ENCODE results near the gene EXPH5.

Gene EXPH5

GRCh38 chr11:108530426-108530825, 63.1 kb downstream of the EXPH5 start:
- TF ChIP-seq RARB (CRISPR knock-in tag; IDR thresholded peaks at IDR 0.05) = no peak
- no peak for TF ChIP-seq TOX (CRISPR knock-in tag; IDR thresholded peaks at IDR 0.05; ENCODE audit: borderline replicate concordance)
- TF ChIP-seq ZFP3 (CRISPR knock-in tag; IDR thresholded peaks at IDR 0.05) = no peak
- no peak for TF ChIP-seq ZNF70 (CRISPR knock-in tag; IDR thresholded peaks at IDR 0.05)
- no peak for TF ChIP-seq TCF4 (CRISPR knock-in tag; IDR thresholded peaks at IDR 0.05; ENCODE audit: borderline replicate concordance)
- TF ChIP-seq ZNF8 (CRISPR knock-in tag; IDR thresholded peaks at IDR 0.05) = no peak
- no peak for TF ChIP-seq PPARA (CRISPR knock-in tag; IDR thresholded peaks at IDR 0.05; ENCODE audit: borderline replicate concordance)
- no peak for TF ChIP-seq CSRNP3 (CRISPR knock-in tag; IDR thresholded peaks at IDR 0.05)
- no peak for TF ChIP-seq ESRRG (CRISPR knock-in tag; IDR thresholded peaks at IDR 0.05)
- TF ChIP-seq ZNF565 (CRISPR knock-in tag; conservative IDR thresholded peaks at IDR 0.05; ENCODE audit: low read depth) = no peak
- TF ChIP-seq BACH2 (CRISPR knock-in tag; IDR thresholded peaks at IDR 0.05; ENCODE audit: borderline replicate concordance) = no peak
- TF ChIP-seq, protein P1, sequence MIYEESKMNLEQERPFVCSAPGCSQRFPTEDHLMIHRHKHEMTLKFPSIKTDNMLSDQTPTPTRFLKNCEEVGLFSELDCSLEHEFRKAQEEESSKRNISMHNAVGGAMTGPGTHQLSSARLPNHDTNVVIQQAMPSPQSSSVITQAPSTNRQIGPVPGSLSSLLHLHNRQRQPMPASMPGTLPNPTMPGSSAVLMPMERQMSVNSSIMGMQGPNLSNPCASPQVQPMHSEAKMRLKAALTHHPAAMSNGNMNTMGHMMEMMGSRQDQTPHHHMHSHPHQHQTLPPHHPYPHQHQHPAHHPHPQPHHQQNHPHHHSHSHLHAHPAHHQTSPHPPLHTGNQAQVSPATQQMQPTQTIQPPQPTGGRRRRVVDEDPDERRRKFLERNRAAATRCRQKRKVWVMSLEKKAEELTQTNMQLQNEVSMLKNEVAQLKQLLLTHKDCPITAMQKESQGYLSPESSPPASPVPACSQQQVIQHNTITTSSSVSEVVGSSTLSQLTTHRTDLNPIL (CRISPR knock-in tag; IDR thresholded peaks at IDR 0.05; ENCODE audit: low read depth) = no peak
- TF ChIP-seq CSDC2 (CRISPR knock-in tag; IDR thresholded peaks at IDR 0.05) = no peak
- TF ChIP-seq, protein P2, sequence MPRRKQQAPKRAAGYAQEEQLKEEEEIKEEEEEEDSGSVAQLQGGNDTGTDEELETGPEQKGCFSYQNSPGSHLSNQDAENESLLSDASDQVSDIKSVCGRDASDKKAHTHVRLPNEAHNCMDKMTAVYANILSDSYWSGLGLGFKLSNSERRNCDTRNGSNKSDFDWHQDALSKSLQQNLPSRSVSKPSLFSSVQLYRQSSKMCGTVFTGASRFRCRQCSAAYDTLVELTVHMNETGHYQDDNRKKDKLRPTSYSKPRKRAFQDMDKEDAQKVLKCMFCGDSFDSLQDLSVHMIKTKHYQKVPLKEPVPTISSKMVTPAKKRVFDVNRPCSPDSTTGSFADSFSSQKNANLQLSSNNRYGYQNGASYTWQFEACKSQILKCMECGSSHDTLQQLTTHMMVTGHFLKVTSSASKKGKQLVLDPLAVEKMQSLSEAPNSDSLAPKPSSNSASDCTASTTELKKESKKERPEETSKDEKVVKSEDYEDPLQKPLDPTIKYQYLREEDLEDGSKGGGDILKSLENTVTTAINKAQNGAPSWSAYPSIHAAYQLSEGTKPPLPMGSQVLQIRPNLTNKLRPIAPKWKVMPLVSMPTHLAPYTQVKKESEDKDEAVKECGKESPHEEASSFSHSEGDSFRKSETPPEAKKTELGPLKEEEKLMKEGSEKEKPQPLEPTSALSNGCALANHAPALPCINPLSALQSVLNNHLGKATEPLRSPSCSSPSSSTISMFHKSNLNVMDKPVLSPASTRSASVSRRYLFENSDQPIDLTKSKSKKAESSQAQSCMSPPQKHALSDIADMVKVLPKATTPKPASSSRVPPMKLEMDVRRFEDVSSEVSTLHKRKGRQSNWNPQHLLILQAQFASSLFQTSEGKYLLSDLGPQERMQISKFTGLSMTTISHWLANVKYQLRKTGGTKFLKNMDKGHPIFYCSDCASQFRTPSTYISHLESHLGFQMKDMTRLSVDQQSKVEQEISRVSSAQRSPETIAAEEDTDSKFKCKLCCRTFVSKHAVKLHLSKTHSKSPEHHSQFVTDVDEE (CRISPR knock-in tag; IDR thresholded peaks at IDR 0.05) = no peak
- no peak for TF ChIP-seq GLIS3 (CRISPR knock-in tag; IDR thresholded peaks at IDR 0.05)
- ATAC-seq = no peak

DNA sequence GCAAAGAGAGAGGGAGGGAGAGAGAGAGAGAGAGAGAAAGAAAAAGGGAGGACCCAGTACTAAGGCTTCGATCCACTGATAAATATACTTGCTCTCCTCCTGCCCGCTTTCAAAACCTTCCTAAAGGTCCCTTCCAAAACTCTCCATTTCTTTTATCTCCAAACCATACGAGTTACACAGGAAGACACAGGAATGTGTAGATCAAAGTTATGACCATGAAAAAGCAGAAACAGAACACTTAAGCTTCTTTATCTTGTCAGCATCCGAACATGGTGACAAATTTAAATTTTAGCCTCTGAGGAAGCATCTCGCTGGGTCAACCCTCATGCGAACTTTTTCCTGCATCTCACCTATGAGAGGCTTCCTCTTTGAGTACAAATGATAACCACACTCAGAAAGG, 66.2 kb downstream of the EXPH5 start:
- TF ChIP-seq CSRNP3 (CRISPR knock-in tag; IDR thresholded peaks at IDR 0.05) (no peak), ZFP30 (CRISPR knock-in tag; IDR thresholded peaks at IDR 0.05) (no peak), TOX (CRISPR knock-in tag; IDR thresholded peaks at IDR 0.05; ENCODE audit: borderline replicate concordance) (no peak), ZNF8 (CRISPR knock-in tag; IDR thresholded peaks at IDR 0.05) (no peak), GLIS3 (CRISPR knock-in tag; IDR thresholded peaks at IDR 0.05) (no peak)
- TF ChIP-seq, protein P2 (CRISPR knock-in tag; IDR thresholded peaks at IDR 0.05) = no peak
- TF ChIP-seq, protein P3, sequence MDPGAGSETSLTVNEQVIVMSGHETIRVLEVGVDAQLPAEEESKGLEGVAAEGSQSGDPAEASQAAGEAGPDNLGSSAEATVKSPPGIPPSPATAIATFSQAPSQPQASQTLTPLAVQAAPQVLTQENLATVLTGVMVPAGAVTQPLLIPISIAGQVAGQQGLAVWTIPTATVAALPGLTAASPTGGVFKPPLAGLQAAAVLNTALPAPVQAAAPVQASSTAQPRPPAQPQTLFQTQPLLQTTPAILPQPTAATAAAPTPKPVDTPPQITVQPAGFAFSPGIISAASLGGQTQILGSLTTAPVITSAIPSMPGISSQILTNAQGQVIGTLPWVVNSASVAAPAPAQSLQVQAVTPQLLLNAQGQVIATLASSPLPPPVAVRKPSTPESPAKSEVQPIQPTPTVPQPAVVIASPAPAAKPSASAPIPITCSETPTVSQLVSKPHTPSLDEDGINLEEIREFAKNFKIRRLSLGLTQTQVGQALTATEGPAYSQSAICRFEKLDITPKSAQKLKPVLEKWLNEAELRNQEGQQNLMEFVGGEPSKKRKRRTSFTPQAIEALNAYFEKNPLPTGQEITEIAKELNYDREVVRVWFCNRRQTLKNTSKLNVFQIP (CRISPR knock-in tag; IDR thresholded peaks at IDR 0.05; ENCODE audit: borderline replicate concordance, low read depth) = no peak
- no peak for ATAC-seq

DNA sequence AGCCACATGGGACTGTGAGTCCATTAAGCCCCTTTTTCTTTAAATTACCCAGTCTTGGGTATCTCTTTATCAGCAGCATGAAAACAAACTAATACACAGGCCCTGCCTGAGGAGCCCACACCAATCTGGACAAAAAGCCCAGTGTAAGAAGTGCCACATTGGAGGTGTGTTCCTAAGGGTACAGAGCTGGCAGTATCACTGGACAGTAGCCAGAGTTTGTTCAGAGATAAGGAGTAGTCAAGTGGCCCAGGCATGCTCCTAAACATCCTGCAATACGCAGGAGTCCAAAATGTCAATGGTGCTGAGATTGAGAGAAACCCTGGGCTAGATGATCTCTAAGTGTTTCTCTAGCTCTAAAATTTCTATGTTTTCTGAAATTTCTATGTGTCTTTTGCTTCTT, 68.4 kb downstream of the EXPH5 start:
- ATAC-seq = no peak
- TF ChIP-seq PPARA (CRISPR knock-in tag; IDR thresholded peaks at IDR 0.05; ENCODE audit: borderline replicate concordance) = no peak
- TF ChIP-seq CSRNP3 (CRISPR knock-in tag; IDR thresholded peaks at IDR 0.05) = no peak
- TF ChIP-seq, protein P4, sequence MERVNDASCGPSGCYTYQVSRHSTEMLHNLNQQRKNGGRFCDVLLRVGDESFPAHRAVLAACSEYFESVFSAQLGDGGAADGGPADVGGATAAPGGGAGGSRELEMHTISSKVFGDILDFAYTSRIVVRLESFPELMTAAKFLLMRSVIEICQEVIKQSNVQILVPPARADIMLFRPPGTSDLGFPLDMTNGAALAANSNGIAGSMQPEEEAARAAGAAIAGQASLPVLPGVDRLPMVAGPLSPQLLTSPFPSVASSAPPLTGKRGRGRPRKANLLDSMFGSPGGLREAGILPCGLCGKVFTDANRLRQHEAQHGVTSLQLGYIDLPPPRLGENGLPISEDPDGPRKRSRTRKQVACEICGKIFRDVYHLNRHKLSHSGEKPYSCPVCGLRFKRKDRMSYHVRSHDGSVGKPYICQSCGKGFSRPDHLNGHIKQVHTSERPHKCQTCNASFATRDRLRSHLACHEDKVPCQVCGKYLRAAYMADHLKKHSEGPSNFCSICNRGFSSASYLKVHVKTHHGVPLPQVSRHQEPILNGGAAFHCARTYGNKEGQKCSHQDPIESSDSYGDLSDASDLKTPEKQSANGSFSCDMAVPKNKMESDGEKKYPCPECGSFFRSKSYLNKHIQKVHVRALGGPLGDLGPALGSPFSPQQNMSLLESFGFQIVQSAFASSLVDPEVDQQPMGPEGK (CRISPR knock-in tag; IDR thresholded peaks at IDR 0.05; ENCODE audit: borderline replicate concordance) = no peak
- TF ChIP-seq ZNF70 (CRISPR knock-in tag; IDR thresholded peaks at IDR 0.05) = no peak
- TF ChIP-seq GLIS3 (CRISPR knock-in tag; IDR thresholded peaks at IDR 0.05) = no peak
- no peak for TF ChIP-seq RARB (CRISPR knock-in tag; IDR thresholded peaks at IDR 0.05)
- no peak for TF ChIP-seq SNAI2 (CRISPR knock-in tag; IDR thresholded peaks at IDR 0.05)
- TF ChIP-seq, protein P3 (CRISPR knock-in tag; IDR thresholded peaks at IDR 0.05; ENCODE audit: borderline replicate concordance, low read depth) = no peak
- TF ChIP-seq ISL1 (CRISPR knock-in tag; IDR thresholded peaks at IDR 0.05) = no peak
- TF ChIP-seq ZNF8 (CRISPR knock-in tag; IDR thresholded peaks at IDR 0.05) = no peak
